ENCODE data around the gene TCEANC2.

GRCh38 chr1:54112027-54112426 is 58.6 kb downstream of the TCEANC2 start:
- TF ChIP-seq EZH2 (IDR thresholded peaks at IDR 0.05; ENCODE audit: borderline replicate concordance, low read length) (no peak), CTCF (conservative IDR thresholded peaks at IDR 0.05 in 1 of 2, IDR thresholded peaks at IDR 0.05 in 1 of 2; ENCODE audit: extremely low read depth in 1 of 2, insufficient read depth in 1 of 2, low read depth in 1 of 2, low read length in 2 of 2) (no peak)
